ENCODE measurements around the gene TRIM62.

GRCh38 chr1:33097137-33097611 lies 84.7 kb downstream of the TRIM62 start:
- TF ChIP-seq POLR2AphosphoS5 (IDR thresholded peaks at IDR 0.05) (no peak), POLR2A (IDR thresholded peaks at IDR 0.05) (no peak)
